NCI-H2029 (cell line): ENCODE data around the gene PHACTR1.
A peak's percentile ranks its signal among the peaks of the same experiment; 100 is the strongest.

ENCODE experiments used
- DNase-seq: peaks from one replicate; lab custom pipeline; 2025; lab: John Stamatoyannopoulos, UW

The PHACTR1 gene

GRCh38 chr6:12803486-12803885 is 86.9 kb downstream of the PHACTR1 start:
- no peak for DNase-seq

DNA sequence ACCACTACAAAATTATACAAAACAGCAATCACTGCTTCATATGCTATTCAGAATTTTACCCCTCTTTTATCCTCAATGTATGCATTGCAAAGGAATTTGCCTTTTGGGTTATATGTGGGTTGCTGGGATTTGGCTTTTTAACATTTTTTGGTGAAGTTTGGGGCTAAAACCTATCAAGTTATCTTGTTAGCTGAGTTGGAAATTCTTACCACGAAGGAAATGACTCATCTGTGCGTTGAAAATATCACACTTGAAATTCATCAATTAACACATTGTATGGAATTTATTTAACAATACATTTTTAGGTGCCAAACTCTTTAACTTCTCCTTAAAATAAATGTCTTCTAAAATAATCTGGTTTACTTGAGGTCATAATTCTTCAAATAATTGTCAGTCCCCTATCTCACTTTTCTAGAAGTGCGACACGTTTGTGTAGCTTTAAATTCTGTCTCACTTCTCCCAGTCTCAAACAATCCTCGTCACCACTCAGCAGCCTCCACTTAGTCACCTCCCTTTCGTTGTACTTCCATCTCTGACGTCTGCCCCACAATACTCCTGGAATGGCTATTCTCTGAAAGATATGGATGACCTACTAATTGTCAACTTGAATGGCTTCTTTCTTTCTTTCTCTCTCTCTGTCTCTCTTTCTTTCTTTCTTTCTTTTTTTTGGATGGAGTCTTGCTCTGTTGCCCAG is 88.5 kb downstream of the PHACTR1 start:
- no peak for DNase-seq

GRCh38 chr6:12806136-12806535 is 89.6 kb downstream of the PHACTR1 start:
- no peak for DNase-seq

DNA sequence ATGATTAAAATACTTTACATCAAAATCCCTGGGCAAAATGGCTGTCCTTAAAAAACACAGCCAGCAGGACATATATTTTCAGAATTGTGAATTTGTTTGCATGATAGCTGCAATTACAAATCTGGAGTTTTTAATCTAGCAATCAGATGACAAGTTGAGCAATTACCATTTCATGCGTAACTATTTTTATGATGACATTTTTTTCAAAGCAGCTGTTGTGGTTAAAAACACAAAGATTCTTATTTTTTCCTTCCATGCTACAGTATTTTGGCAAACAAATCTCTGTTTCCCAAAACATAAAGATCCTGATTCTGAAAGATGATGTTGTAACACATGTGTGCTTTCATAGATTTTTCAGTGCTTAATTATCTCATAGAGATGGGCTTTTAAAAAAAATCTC is 90.2 kb downstream of the PHACTR1 start:
- DNase-seq, result no peak

GRCh38 chr6:12811519-12811918 is 95.0 kb downstream of the PHACTR1 start:
- no peak for DNase-seq

DNA sequence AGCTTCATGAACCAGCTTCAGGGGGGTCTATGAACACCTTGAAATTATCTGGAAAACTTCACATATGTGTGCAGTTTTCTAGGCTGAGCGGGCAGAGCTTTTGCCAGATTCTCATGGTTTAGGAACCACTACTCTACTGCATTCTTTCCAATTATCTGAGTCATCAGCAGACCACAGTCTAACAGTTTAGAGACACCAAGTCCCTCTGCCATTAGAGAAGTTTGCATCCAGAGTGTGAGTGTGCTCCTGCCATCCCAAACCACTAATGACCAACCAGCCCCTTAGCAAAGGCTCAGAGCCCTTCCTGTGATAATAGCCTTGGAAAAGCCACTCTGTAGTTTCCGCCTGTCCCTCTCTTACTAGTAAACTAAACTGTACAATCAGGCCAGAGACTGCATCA is 96.8 kb downstream of the PHACTR1 start:
- DNase-seq, result no peak

DNA sequence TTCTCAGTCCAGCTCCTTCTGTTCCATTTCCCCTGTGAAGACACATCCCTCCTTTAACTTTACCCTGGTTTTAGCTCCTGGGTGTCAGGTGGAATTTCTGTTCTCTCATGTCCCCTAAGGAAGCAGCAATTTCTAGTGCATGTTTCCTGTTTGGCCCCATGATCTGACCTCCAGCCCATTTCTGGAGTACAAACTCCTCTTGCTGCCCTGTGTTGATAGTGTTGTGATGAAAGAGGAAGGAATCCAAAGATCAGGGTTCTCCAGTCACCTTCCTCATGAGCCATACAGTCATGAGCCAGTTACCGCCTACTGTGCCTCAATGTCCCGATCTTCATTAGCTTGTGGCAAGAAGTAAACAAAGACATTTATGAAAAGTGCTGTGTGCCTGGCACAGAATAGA is 97.4 kb downstream of the PHACTR1 start:
- no peak for DNase-seq

DNA sequence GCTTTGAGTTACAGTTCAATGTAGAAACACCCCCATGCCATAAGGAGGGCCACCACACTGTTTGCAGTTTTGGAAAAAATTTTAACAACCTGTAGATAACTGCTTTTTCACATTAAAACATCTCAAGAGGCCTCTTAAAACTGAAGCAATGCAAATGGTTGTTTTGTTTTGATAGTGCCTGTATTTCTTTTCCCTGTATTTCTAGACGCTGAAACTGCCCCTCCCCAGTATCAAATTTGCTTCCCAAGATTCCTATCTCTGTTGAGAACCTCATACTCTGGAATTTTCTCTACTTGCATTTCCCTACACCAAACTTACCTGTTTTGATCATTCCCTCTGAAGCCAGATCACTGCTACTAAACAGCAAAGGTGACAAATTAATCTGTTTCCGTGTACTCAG is 98.5 kb downstream of the PHACTR1 start:
- DNase-seq, result no peak

DNA sequence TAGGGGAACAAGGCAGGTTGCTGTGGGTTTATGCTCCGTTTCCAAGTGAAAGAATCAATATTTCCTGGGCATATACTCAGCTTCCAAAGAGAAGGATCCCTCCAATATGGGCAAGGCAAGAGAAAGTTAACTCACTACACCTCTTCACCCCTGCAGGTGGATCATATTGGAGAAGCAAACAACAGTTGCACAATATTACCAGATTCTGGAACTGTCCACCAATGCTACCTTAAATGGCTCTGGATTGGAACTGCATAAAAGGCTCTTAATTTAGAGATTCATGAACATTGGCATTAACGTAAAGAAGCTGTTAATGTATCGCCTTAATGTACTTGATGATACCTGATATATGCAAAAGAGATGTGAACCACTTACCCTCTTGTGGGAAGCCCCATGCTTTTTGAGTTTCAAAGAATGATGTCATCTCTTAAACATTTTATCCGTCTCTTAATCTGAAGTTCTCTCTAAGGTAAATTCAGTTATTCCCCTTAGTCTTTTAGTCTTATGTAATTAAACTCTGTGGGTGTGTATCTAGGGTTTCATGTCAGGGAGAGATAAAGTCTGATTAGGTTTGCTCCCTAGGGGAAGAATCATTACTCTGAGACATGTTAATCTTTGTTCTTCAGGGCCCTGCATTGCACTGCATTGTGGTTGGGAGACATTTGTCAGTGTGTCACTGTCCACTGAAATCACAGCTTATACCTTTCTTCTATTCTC is 99.5 kb downstream of the PHACTR1 start:
- DNase-seq, result no peak

GRCh38 chr6:12818324-12818723 is 101.8 kb downstream of the PHACTR1 start:
- no peak for DNase-seq

GRCh38 chr6:12823847-12824246 is 107.3 kb downstream of the PHACTR1 start:
- DNase-seq, result no peak

GRCh38 chr6:12826584-12826983 is 110.0 kb downstream of the PHACTR1 start:
- DNase-seq, result no peak

- no peak for DNase-seq
These were observed 111.4 kb downstream of the PHACTR1 start for GRCh38 chr6:12827921-12828320.

GRCh38 chr6:12832226-12832735 is 115.7 kb downstream of the PHACTR1 start:
- DNase-seq, result peak; percentile 12

GRCh38 chr6:12836009-12836408 is 119.4 kb downstream of the PHACTR1 start:
- DNase-seq, result no peak

DNA sequence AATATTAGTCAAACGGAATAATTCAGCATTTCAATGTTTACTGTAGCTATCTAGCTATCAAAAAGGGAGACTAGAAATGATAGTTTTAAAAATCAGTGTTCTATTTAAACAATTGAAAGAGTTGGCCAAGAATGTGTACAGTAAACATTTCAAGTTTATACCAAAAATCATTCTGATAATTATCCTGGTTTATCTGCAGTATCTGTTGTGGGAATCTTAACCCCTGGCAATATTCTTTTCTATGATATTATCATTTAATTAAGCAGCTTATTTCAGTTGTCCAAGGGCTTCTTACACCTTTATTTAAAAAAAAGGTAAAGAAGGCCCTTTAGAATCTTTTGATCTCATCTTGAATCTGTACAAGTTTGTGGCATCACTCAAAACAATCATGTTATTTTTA is 125.1 kb downstream of the PHACTR1 start:
- no peak for DNase-seq

- DNase-seq, result no peak
These were observed 125.5 kb downstream of the PHACTR1 start for GRCh38 chr6:12842114-12842513.

- no peak for DNase-seq
These were observed 126.1 kb downstream of the PHACTR1 start for GRCh38 chr6:12842658-12843057.

DNA sequence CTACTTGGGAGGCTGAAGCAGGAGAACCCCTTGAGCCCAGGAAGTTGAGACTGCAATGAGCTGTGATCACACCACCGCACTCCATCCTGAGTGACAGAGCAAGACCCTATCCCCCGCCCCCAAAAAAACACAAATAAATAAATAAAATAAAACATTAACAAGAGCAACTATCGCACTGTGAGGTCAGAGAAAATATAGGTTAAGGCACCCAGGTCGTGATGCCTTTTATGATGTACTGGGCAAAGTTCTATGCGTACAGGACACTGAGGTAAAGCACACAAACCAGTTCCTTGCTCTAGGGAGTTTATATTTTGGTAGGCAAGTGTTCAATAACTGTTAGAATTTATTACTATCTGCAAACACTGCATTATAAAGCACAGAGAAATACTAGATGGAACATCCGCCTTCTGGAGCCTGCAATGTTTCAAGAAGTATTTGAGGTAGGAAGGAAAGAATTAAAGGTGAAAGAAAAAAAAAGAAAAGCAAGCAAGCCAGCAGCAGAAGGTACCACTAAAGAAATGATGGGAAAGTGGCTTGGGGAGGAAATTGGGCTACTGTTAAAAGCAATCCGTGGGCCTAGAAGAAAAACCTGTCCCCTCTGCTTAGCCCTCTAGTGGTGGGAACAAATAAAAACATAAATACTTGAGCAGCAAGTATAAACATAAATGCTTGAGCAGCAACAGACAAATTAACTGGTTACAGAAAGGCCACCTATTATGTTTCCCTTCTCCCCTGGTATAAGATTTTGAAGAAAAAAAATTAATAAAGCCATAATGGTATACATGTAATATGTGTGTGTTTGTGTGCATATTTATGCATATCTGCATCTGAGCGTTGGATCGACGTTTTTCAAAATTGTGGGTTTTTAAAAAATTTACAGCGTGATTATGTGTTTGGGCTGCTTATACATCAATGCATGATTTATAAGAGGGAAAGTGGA is 128.0 kb downstream of the PHACTR1 start:
- no peak for DNase-seq

DNA sequence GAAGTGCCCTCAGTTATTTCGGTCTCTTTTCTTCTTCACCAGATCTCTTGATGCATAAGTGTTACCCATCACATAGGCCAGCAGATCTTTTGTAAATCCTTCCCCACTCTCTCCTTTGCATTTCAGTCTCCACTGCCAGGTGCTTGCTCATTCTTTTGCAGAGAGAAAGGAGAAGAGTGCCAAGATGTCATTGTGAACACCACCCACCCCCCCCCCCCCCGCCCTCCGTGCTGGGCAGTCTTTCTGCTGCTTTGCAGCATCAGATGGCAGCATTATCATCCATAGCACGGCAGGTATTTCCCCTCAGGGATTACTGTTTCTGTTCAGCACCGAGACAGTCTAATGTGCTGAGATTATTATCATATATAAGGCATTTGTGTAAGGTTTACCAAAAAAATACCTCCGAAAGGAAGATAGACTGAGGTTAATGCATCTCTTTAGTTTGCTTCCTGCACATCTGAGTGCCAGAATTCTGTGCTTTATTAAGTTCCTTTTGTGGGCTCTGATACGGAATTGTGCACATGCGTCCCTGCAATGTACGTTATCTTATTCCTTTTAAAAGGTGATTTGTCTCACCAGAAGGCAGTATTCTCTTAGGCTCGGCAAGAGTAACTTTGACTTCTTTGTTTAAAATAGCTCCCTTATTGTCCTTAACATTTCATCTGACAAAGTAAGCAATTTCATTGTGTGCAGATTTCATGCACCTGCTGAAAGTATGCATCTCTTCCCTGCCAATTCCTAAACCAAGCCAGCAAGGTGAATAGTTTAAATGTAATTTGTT is 128.8 kb downstream of the PHACTR1 start:
- DNase-seq, result no peak

- no peak for DNase-seq
These were observed 132.6 kb downstream of the PHACTR1 start for GRCh38 chr6:12848964-12849808.
